ENCODE data around the gene LAMA3.

Gene LAMA3

GRCh38 chr18:23643815-23644490 is 45.3 kb upstream of the LAMA3 start:
- no peak for TF ChIP-seq CTCF (IDR thresholded peaks at IDR 0.05; ENCODE audit: low read depth, low read length)
- peaks cover 9% of the 10 kb centered on the region for H3K9me3 ChIP-seq (ENCODE audit: severe bottlenecking)

DNA sequence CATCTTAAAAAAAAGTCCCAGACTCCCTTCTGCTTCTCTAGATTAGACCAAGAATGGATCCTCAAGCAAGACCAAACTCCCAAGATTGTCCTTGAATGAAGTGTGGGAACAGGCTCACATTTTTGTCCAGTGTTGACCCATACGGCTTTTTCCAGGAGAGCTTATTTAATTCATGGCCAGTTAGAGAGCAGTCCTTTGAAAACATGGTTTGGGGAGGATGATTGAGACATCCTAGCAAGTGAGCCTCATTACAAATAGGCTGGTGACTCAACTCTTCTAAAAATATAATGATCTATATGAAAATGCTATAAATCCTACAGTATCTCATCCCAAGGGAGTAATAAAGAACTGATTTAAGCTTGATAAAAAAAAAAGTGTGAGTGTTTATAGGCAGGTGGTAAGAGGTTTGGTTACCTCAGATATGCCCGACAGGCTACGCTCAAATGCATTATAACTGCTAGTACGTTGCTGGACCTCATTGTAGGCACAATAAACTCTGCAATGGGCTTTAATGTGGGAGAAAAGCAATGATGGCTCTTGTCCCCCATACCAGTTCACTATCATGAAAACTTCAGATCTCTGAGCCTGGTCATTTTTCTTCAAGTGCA is 43.6 kb upstream of the LAMA3 start:
- Histone ChIP-seq H3K27me3 (ENCODE audit: insufficient read depth, low read depth, severe bottlenecking) (no peaks in the 10 kb centered on the region), H3K4me3 (ENCODE audit: low read depth, low read length) (no peak overlapping the region), H3K27ac (no peak overlapping the region), H3K36me3 (no peaks in the 10 kb centered on the region), H3K9me3 (ENCODE audit: severe bottlenecking) (peaks cover 9% of the 10 kb centered on the region)
- no peak for DNase-seq
- TF ChIP-seq CTCF (IDR thresholded peaks at IDR 0.05; ENCODE audit: low read depth, low read length) = no peak

More at GRCh38 chr18:23643815-23644490, 45.3 kb upstream of the LAMA3 start:
- H3K36me3 ChIP-seq = no peaks in the 10 kb centered on the region
- DNase-seq = no peak
- H3K27me3 ChIP-seq (ENCODE audit: insufficient read depth, low read depth, severe bottlenecking) = no peaks in the 10 kb centered on the region
- no peak overlapping the region for H3K27ac ChIP-seq
- no peak overlapping the region for H3K4me3 ChIP-seq (ENCODE audit: low read depth, low read length)

DNA sequence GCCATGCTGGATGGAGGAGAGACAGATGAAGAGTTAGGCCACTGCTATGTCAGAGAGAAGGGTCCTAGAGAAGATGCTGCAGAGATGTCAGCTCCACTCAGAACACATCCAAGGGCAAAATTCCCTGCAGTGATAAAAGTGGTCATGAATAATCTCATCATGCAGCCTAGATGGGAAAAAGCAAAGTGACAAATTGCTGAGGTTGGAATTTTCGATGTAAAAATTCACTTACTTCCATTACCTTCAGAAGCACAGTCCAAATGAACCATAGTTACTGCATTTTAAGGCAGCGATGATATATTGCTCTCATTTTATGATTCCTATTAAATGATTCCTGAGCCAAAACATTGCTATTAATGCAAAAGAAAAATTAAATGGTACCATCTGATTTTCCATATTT is 43.0 kb upstream of the LAMA3 start:
- no peaks in the 10 kb centered on the region for H3K27me3 ChIP-seq (ENCODE audit: insufficient read depth, low read depth, severe bottlenecking)
- no peak overlapping the region for H3K4me3 ChIP-seq (ENCODE audit: low read depth, low read length)
- no peak overlapping the region for H3K27ac ChIP-seq
- no peaks in the 10 kb centered on the region for H3K36me3 ChIP-seq
- TF ChIP-seq CTCF (IDR thresholded peaks at IDR 0.05; ENCODE audit: low read depth, low read length) = no peak
- DNase-seq = no peak
- H3K9me3 ChIP-seq (ENCODE audit: severe bottlenecking) = peaks cover 7% of the 10 kb centered on the region

DNA sequence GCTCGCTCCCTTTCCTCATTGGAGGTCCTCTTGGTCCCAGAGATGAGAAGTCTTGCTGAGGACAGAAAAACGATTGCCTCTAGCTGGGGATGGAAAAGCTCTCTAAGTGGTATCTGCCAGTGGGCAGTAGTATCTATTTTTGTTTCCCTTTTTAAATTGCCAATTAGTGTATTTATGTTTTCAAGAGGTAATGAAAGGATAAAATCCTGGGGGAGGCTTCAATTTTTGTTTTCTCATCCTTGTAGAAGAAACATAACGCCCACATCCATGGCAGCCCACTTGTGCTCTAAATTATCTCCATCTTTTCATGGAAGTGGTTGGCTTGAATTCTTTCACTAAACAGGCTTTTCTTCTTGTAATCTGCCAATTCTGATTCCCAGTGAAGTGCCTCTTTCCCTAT is 40.8 kb upstream of the LAMA3 start:
- Histone ChIP-seq H3K27ac (no peak overlapping the region), H3K27me3 (ENCODE audit: insufficient read depth, low read depth, severe bottlenecking) (no peaks in the 10 kb centered on the region), H3K36me3 (no peaks in the 10 kb centered on the region), H3K4me3 (ENCODE audit: low read depth, low read length) (no peak overlapping the region), H3K9me3 (ENCODE audit: severe bottlenecking) (no peaks in the 10 kb centered on the region)
- DNase-seq = no peak
- TF ChIP-seq CTCF (IDR thresholded peaks at IDR 0.05; ENCODE audit: low read depth, low read length) = no peak

GRCh38 chr18:23648940-23649607 is 40.2 kb upstream of the LAMA3 start:
- Histone ChIP-seq H3K9me3 (ENCODE audit: severe bottlenecking) (no peaks in the 10 kb centered on the region), H3K4me3 (ENCODE audit: low read depth, low read length) (no peak overlapping the region), H3K27me3 (ENCODE audit: insufficient read depth, low read depth, severe bottlenecking) (no peaks in the 10 kb centered on the region), H3K27ac (no peak overlapping the region), H3K36me3 (no peaks in the 10 kb centered on the region)
- no peak for TF ChIP-seq CTCF (IDR thresholded peaks at IDR 0.05; ENCODE audit: low read depth, low read length)
- no peak for DNase-seq

Measured in WERI-Rb-1 (cell line).